K562 (cell line): ENCODE results near the gene JKAMP. TPM values are rescaled to one million over a fixed set of nuclear protein-coding genes. Genes with fewer than 3 reads are reported as not detected.

ENCODE experiments used
- ATAC-seq: fragments of 200-7000 bp; cut with Tn5 transposase; 3 replicates; pipeline ENCODE4 v1.9.1; 2020; ENCODE audit warnings: moderate library complexity
- BruUV-seq: library from RNA; stranded (reverse); fragments of 400-500 nt; replicated peaks from 2 replicates; lab custom pipeline; 2021; lab: Mats Ljungman, UMichigan
- CTCF ChIA-PET: fragments of 300-600 bp; formaldehyde crosslinking; extraction: SDS; loops from one replicate; lab custom pipeline; 2021; ENCODE audit warnings: low intra/inter-chr PET ratio; lab: Yijun Ruan, JAX
- POLR2A ChIA-PET: fragments of 300-600, 350-650 bp; sonication (Branson Sonifier 250); formaldehyde crosslinking; extraction: SDS; loops from one replicate; lab custom pipeline; 2021; ENCODE audit warnings: antibody characterized with exemption, inconsistent platforms; lab: Yijun Ruan, JAX
- DNase-seq, 4 experiments: peaks; one replicate each; pipeline versions ENCODE4 v3.0.0 to v3.0.0-alpha.2; 2011 to 2018; ENCODE audit warnings: low spot score in 3 of 4, mixed read lengths in 3 of 4; ENCODE audit errors: extremely low read depth in 1 of 4
- FAIRE-seq: peaks from 2 replicates; lab custom pipeline; 2011; peaks lifted over from hg19 to GRCh38; lab: Jason Lieb, UNC
- H2AFZ ChIP-seq: 2 replicates; pipeline ENCODE4 v1.6.0; 2011; ENCODE audit warnings: low read depth, low read length, control low read depth, inconsistent platforms
- H3K27ac ChIP-seq: fragments of 200-600 bp; 3 replicates; pipeline ENCODE4 v1.8.0; 2011; ENCODE audit warnings: low read depth, mild to moderate bottlenecking, control low read depth, inconsistent platforms, low read length, moderate library complexity, mixed read lengths; ENCODE audit errors: extremely low read depth
- H3K27me3 ChIP-seq, 2 experiments: fragments of 300-600 bp in 1 of 2; 2 replicates in 1 of 2; 3 replicates in 1 of 2; pipeline versions ENCODE4 v1.6.0 to v1.8.0; 2011; ENCODE audit warnings: inconsistent platforms in 2 of 2, low read length in 2 of 2, mild to moderate bottlenecking in 1 of 2, mixed read lengths in 1 of 2, moderate library complexity in 1 of 2; ENCODE audit not compliant: control insufficient read depth in 2 of 2, insufficient read depth in 2 of 2
- H3K36me3 ChIP-seq: fragments of 300-600 bp; 3 replicates; pipeline ENCODE4 v1.8.0; 2011; ENCODE audit warnings: mild to moderate bottlenecking, low read length, inconsistent platforms; ENCODE audit not compliant: control insufficient read depth, insufficient read depth
- H3K4me1 ChIP-seq, 2 experiments: fragments of 200-600 bp in 1 of 2; replicated peaks in 1 of 2; 2 replicates in 1 of 2; 3 replicates in 1 of 2; pipeline versions ENCODE4 v1.5.1 to v1.8.0; 2011; ENCODE audit warnings: inconsistent platforms in 2 of 2, low read length in 2 of 2, mild to moderate bottlenecking in 1 of 2, mixed read lengths in 1 of 2, moderate library complexity in 1 of 2; ENCODE audit not compliant: control insufficient read depth in 2 of 2, insufficient read depth in 2 of 2
- H3K4me2 ChIP-seq: 2 replicates; pipeline ENCODE4 v1.6.1; 2011; ENCODE audit warnings: low read length, control low read depth, inconsistent platforms, mixed read lengths; ENCODE audit not compliant: insufficient read depth
- H3K4me3 ChIP-seq: fragments of 200-600 bp; sonication (generic), shearing (Covaris generic); 2 replicates; pipeline ENCODE4 v1.5.1; 2016; ENCODE audit warnings: control low read depth, inconsistent platforms
- H3K79me2 ChIP-seq: fragments of 200-600 bp; 3 replicates; pipeline ENCODE4 v1.8.0; 2011; ENCODE audit warnings: low read length, inconsistent platforms; ENCODE audit not compliant: control insufficient read depth, insufficient read depth
- H3K9ac ChIP-seq, 2 experiments: 2 replicates each; pipeline versions ENCODE4 v1.6.0 to v1.6.1; 2011; ENCODE audit warnings: low read depth in 2 of 2, low read length in 2 of 2, control low read depth in 1 of 2, inconsistent platforms in 1 of 2, mild to moderate bottlenecking in 1 of 2, mixed read lengths in 1 of 2; ENCODE audit not compliant: insufficient read depth in 1 of 2
- H3K9me1 ChIP-seq: one replicate; pipeline ENCODE4 v1.6.0; 2011; ENCODE audit warnings: inconsistent platforms, mild to moderate bottlenecking, low read length, moderate library complexity; ENCODE audit not compliant: control insufficient read depth, insufficient read depth
- H3K9me3 ChIP-seq: replicated peaks from 2 replicates; pipeline ENCODE4 v1.5.1; 2011; ENCODE audit warnings: low read depth, low read length, inconsistent platforms; ENCODE audit not compliant: control insufficient read depth, insufficient read depth
- H4K20me1 ChIP-seq: replicated peaks from 2 replicates; pipeline ENCODE4 v1.6.1; 2011; ENCODE audit warnings: low read length, inconsistent platforms, mixed read lengths; ENCODE audit not compliant: control insufficient read depth, insufficient read depth
- CBFA2T2 ChIP-seq: fragments of 450-650 bp; conservative IDR thresholded peaks from 2 replicates; pipeline ENCODE4 v1.6.1; 2017; ENCODE audit warnings: mild to moderate bottlenecking
- JUNB ChIP-seq: fragments of 450-650 bp; formaldehyde crosslinking; conservative IDR thresholded peaks from 2 replicates; pipeline ENCODE4 v1.4.0; 2020; ENCODE audit warnings: mild to moderate bottlenecking
- RBBP5 ChIP-seq: fragments of 200-600 bp; sonication (generic); IDR thresholded peaks from 2 replicates; pipeline ENCODE4 v1.6.1; 2012; ENCODE audit warnings: borderline replicate concordance, mild to moderate bottlenecking, low read length, control low read depth, inconsistent platforms; ENCODE audit not compliant: insufficient read depth, poor library complexity, severe bottlenecking
- SMAD3 ChIP-seq: fragments of 450-650 bp; formaldehyde crosslinking; conservative IDR thresholded peaks from 2 replicates; pipeline ENCODE4 v1.4.0; 2020; ENCODE audit warnings: mild to moderate bottlenecking
- ZKSCAN8 ChIP-seq: fragments of 200-800 bp; sonication (Bioruptor generic); IDR thresholded peaks from 2 replicates; pipeline ENCODE4 v1.6.1; 2016; ENCODE audit warnings: missing genetic modification characterization, missing compliant biosample characterization
- ZNF316 ChIP-seq: fragments of 450-650 bp; IDR thresholded peaks from 2 replicates; pipeline ENCODE4 v1.6.1; 2016
- WGBS: fragments of 100-300 bp; shearing (Covaris generic); methylation state at CpG from one replicate; pipeline ENCODE4 v1.1.6; 2016; ENCODE audit warnings: low coverage, mixed read lengths; ENCODE audit not compliant: insufficient coverage; ENCODE audit errors: missing lambda C conversion rate; 5-methylcytosine and 5-hydroxymethylcytosine counted together
- in situ Hi-C: fragments of 300-500 bp; cut with MboI; formaldehyde crosslinking; loops from 4 replicates; pipeline ENCODE4 v1.15.0; 2018; ENCODE audit warnings: inconsistent platforms, mixed read lengths
- intact Hi-C: fragments of 100-400 bp; cut with micrococcal nuclease; formaldehyde crosslinking; loops from 2 replicates; pipeline ENCODE4 v1.14.2; 2022
- polyA plus RNA-seq, 8 experiments: library from polyadenylated mRNA; depleted of rRNA in 4 of 8; stranded (reverse) in 5 of 8; unstranded in 3 of 8; fragments of >200 nt; fragmentation: Nextera tagmentation in 2 of 8; fragmentation: Illumina TruSeq in 1 of 8; extraction: Ambion mirVana in 2 of 8; extraction: Trizol in 1 of 8; gene quantifications; 2 replicates each; pipeline versions ENCODE4 v1.2.1 to v1.2.3, GENCODE V29; 2011 to 2014; ENCODE audit warnings: inconsistent platforms in 1 of 8, missing spikeins in 1 of 8
- total RNA-seq, 7 experiments: library from RNA; depleted of rRNA in 6 of 7; stranded (reverse); fragments of >200 nt in 6 of 7; fragmentation: Illumina TruSeq in 2 of 7; extraction: Trizol in 2 of 7; gene quantifications; 2 replicates each; pipeline versions ENCODE4 v1.2.1 to v1.2.3, GENCODE V29; 2011 to 2021; ENCODE audit warnings: low replicate concordance in 1 of 7
- TF ChIP-seq, protein P1 (sequence below), 2 experiments: fragments of 450-650 bp in 1 of 2; sonication (generic) in 1 of 2; formaldehyde crosslinking in 1 of 2; IDR thresholded peaks; 2 replicates each; pipeline versions ENCODE4 v1.7.1 to v1.9.0; 2016 to 2022; ENCODE audit warnings: inconsistent platforms in 1 of 2, mild to moderate bottlenecking in 1 of 2, missing genetic modification reagents in 1 of 2
- TF ChIP-seq, protein P2 (sequence below), 3 experiments: fragments of 200-800 bp in 1 of 3; fragments of 250-450 bp in 1 of 3; fragments of 450-650 bp in 1 of 3; sonication (Bioruptor Pico) in 1 of 3; sonication (Bioruptor generic) in 1 of 3; formaldehyde crosslinking in 1 of 3; IDR thresholded peaks; 2 replicates each; pipeline versions ENCODE4 v1.6.1 to v1.8.0; 2016 to 2022; ENCODE audit warnings: mild to moderate bottlenecking in 2 of 3, missing genetic modification characterization in 2 of 3, missing compliant biosample characterization in 1 of 3, moderate library complexity in 1 of 3

Gene JKAMP
- total and polyA plus RNA-seq, 9 of the 15 experiments (the other 6 are each of a cell fraction or from before 2014, with no cell fraction given): 19.3 to 119 (median 33.8) TPM

DNA sequence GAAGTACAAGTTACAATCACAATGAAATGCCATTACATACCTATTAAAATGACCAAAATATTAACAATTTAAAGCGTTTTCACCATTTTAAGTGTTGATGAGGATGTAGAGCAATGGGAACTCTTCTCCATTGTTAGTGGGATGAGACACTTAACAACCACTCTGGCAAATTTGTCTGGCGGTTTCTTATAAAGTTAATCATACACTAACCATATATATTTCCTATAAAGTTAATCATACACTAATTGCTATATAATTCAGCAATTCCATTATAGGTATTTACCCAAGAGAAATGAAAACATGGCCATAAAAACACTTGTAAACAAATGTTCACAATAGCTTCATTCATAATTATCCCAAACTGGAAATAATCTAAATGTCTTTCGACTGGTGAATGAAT, 35.9 kb downstream of the JKAMP start (continued):
- TF ChIP-seq ZKSCAN8 (CRISPR knock-in tag) (no peak), JUNB (CRISPR knock-in tag) (no peak), SMAD3 (CRISPR knock-in tag) (no peak), ZNF316 (no peak)

DNA sequence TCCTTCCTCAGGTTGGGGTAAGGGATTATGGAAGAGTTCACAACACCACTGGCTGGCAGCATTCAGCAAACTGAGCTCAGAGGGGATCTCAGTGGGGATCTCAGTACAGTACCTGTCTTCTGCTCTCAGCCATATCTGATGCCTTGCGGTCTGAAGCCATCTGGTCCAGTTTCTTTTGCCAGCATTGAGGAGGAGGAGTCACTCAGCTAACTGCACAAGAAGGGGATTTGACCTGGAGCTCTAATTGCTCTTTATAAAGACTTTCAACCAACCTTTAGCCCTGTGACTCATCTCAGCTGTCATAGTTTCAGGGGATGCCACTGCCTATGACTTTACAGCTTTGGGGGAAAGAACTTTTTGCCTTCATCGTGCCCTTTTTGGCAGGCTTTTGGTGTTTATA, 44.9 kb downstream of the JKAMP start:
- BruUV-seq: no TSS peak
- in situ Hi-C loops (no loop called here), intact Hi-C loops (no loop called here)
- Histone ChIP-seq H3K27me3 (no peaks in the 10 kb centered on the region), H3K79me2 (no peaks in the 10 kb centered on the region), H4K20me1 (no peaks in the 10 kb centered on the region), H2AFZ (no peak overlapping the region), H3K9me3 (no peaks in the 10 kb centered on the region), H3K9me1 (no peaks in the 10 kb centered on the region), H3K4me1 (no peaks in the 10 kb centered on the region), H3K36me3 (no peaks in the 10 kb centered on the region), H3K4me2 (no peak overlapping the region), H3K4me3 (no peak overlapping the region), H3K27ac (no peak overlapping the region), H3K9ac (no peak overlapping the region)
- no peak for DNase-seq
- 0% methylated on average over 1 of the region's 2 CpGs for WGBS
- FAIRE-seq: no peak
- ChIA-PET CTCF (no interaction called here), POLR2A (no interaction called here)
- ATAC-seq: no peak
- TF ChIP-seq, protein P1, sequence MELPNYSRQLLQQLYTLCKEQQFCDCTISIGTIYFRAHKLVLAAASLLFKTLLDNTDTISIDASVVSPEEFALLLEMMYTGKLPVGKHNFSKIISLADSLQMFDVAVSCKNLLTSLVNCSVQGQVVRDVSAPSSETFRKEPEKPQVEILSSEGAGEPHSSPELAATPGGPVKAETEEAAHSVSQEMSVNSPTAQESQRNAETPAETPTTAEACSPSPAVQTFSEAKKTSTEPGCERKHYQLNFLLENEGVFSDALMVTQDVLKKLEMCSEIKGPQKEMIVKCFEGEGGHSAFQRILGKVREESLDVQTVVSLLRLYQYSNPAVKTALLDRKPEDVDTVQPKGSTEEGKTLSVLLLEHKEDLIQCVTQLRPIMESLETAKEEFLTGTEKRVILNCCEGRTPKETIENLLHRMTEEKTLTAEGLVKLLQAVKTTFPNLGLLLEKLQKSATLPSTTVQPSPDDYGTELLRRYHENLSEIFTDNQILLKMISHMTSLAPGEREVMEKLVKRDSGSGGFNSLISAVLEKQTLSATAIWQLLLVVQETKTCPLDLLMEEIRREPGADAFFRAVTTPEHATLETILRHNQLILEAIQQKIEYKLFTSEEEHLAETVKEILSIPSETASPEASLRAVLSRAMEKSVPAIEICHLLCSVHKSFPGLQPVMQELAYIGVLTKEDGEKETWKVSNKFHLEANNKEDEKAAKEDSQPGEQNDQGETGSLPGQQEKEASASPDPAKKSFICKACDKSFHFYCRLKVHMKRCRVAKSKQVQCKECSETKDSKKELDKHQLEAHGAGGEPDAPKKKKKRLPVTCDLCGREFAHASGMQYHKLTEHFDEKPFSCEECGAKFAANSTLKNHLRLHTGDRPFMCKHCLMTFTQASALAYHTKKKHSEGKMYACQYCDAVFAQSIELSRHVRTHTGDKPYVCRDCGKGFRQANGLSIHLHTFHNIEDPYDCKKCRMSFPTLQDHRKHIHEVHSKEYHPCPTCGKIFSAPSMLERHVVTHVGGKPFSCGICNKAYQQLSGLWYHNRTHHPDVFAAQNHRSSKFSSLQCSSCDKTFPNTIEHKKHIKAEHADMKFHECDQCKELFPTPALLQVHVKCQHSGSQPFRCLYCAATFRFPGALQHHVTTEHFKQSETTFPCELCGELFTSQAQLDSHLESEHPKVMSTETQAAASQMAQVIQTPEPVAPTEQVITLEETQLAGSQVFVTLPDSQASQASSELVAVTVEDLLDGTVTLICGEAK (IDR thresholded peaks at IDR 0.05): no peak
- TF ChIP-seq, protein P1 (CRISPR knock-in tag; IDR thresholded peaks at IDR 0.05): no peak
- TF ChIP-seq CBFA2T2 (no peak), RBBP5 (no peak)
- TF ChIP-seq, protein P2, sequence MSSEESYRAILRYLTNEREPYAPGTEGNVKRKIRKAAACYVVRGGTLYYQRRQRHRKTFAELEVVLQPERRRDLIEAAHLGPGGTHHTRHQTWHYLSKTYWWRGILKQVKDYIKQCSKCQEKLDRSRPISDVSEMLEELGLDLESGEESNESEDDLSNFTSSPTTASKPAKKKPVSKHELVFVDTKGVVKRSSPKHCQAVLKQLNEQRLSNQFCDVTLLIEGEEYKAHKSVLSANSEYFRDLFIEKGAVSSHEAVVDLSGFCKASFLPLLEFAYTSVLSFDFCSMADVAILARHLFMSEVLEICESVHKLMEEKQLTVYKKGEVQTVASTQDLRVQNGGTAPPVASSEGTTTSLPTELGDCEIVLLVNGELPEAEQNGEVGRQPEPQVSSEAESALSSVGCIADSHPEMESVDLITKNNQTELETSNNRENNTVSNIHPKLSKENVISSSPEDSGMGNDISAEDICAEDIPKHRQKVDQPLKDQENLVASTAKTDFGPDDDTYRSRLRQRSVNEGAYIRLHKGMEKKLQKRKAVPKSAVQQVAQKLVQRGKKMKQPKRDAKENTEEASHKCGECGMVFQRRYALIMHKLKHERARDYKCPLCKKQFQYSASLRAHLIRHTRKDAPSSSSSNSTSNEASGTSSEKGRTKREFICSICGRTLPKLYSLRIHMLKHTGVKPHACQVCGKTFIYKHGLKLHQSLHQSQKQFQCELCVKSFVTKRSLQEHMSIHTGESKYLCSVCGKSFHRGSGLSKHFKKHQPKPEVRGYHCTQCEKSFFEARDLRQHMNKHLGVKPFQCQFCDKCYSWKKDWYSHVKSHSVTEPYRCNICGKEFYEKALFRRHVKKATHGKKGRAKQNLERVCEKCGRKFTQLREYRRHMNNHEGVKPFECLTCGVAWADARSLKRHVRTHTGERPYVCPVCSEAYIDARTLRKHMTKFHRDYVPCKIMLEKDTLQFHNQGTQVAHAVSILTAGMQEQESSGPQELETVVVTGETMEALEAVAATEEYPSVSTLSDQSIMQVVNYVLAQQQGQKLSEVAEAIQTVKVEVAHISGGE (CRISPR knock-in tag; IDR thresholded peaks at IDR 0.05): no peak
